Astrocyte (in vitro differentiated cells and primary cell): Measurements from ENCODE around the gene PRKCB.

Source experiments
- EZH2 ChIP-seq: IDR thresholded peaks from 2 replicates; pipeline ENCODE4 v1.6.1; 2012; ENCODE audit warnings: mild to moderate bottlenecking, low read length, inconsistent platforms; ENCODE audit not compliant: insufficient read depth
- TF ChIP-seq, protein P1 (sequence below): IDR thresholded peaks from 2 replicates; pipeline ENCODE4 v1.5.1; 2011; ENCODE audit warnings: low read depth, mild to moderate bottlenecking, inconsistent platforms, low read length, moderate library complexity; ENCODE audit not compliant: insufficient read depth

DNA sequence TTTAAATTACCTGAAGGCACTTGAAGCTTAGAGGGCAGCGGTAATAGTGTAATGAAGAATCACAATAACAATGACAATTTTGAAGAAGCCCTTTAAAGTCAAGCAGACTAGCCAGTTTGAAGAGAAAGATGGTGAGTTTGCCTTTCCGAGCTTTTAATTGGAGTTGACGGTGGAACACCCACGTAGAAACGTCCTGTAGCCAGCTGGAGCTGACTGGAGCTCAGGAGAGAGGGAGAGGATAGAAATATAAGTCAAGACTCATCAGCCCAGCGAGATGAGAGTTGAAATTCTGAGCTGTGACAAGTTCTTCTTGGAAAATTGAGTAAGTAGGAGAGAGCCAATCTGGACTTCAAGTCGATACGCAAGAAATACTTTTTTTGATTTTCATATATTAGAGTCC is 328.6 kb downstream of the PRKCB start:
- TF ChIP-seq, protein P1, sequence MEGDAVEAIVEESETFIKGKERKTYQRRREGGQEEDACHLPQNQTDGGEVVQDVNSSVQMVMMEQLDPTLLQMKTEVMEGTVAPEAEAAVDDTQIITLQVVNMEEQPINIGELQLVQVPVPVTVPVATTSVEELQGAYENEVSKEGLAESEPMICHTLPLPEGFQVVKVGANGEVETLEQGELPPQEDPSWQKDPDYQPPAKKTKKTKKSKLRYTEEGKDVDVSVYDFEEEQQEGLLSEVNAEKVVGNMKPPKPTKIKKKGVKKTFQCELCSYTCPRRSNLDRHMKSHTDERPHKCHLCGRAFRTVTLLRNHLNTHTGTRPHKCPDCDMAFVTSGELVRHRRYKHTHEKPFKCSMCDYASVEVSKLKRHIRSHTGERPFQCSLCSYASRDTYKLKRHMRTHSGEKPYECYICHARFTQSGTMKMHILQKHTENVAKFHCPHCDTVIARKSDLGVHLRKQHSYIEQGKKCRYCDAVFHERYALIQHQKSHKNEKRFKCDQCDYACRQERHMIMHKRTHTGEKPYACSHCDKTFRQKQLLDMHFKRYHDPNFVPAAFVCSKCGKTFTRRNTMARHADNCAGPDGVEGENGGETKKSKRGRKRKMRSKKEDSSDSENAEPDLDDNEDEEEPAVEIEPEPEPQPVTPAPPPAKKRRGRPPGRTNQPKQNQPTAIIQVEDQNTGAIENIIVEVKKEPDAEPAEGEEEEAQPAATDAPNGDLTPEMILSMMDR = no peak
- no peak for TF ChIP-seq EZH2
